DMS53 (cell line): ENCODE measurements around the gene ARHGEF16.

Source experiments
- DNase-seq: peaks from one replicate; lab custom pipeline; 2025; lab: John Stamatoyannopoulos, UW

ARHGEF16 gene

DNA sequence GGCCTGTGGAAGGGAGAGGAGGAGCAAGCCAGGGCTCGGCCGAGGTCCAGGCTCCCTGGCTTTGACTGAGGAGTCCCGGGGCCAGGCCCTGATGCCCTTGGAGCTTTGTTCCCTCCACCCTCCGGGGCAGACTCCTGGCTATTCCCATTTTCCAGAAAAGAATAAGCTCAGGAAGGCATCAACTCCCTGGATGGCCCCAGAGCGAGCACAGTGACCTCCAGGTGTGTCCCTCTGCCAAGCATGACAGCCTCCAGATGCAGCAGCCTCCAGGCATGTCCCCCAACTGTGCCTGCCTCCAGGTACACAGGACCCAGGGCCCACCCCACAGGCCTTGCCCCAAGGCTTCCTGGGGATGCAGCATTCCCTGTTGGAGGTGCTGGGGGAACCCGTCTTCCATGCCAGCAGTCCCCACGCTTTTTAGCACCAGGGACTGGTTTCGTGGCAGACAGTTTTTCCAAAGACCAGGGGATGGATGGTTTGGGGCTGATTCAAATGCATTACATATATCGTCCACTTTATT lies 15.7 kb upstream of the ARHGEF16 start:
- no peak for DNase-seq

GRCh38 chr1:3439346-3440299 lies 14.8 kb upstream of the ARHGEF16 start:
- no peak for DNase-seq

DNA sequence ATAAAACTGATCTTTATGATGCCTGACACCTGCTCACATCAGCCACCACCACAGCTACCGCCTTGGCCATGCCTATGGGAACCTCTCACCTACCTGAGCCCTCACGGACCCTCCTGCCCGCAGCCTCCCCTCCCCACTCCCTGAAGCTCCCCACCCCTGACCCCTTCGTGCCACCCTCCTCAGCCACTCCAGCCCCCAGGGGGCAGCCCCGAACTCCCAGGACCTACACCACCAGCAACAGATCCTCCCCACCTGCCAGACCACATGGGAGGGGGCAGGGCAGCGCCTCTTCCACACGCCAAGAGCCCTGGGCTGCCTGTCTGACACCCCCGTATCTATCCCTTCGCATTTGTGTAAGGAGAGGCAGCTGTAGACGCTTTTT lies 14.2 kb upstream of the ARHGEF16 start:
- no peak for DNase-seq

DNA sequence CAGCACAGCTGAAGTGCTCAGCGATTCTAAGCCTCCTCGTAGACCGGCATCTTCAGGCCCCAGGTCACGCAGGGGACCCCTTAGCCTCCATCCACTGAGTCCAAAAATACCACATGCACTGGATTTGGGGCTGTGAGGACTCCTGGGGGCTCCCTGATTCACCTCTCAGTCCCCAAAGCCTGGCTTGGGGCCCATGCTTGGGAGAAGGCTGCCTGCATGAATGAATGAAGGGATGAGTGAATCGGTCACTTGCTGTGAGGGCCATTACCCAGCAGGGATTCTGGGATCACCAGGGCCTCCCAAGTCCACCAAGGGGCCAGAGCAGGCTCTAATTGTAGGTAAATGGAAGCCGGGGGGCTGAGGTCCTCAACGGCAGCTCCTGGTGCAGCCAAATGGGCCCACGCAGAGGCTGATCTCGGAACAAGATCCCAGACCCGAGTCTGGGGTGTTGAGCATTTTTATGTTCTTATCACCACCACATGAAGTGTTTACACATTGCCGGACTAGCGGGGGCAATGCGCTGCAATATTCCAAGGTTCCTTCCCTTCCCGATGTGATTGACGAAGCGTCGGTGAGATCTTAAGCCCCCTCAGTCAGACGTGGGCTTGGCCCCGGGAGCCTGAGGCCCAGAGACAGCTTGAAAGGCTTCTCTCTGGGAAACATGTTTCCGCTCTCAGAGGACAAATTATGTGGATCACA lies 13.6 kb upstream of the ARHGEF16 start:
- no peak for DNase-seq

- no peak for DNase-seq
Observed at GRCh38 chr1:3441410-3441847, 13.0 kb upstream of the ARHGEF16 start.

- DNase-seq = no peak
Observed at GRCh38 chr1:3441880-3442279, 12.6 kb upstream of the ARHGEF16 start.

GRCh38 chr1:3442331-3442730 lies 12.1 kb upstream of the ARHGEF16 start:
- no peak for DNase-seq

DNA sequence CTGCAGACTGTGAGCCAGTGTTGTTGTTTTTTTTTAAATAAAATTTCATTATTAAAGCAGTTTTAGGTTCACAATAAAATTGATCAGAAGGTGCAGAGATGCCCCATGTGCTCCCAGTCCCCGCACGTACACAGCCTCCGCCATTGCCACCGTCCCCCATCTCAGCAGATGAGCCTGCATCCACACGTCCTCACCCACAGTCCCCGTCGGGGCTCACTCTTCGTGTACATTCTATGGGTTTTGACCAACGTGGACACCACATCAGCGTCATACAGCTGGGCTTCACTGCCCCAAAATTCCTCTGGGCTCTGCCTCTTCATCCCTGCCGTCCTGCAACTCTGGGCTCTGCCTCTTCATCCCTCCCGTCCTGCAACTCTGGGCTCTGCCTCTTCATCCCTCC lies 11.6 kb upstream of the ARHGEF16 start:
- DNase-seq = no peak

DNA sequence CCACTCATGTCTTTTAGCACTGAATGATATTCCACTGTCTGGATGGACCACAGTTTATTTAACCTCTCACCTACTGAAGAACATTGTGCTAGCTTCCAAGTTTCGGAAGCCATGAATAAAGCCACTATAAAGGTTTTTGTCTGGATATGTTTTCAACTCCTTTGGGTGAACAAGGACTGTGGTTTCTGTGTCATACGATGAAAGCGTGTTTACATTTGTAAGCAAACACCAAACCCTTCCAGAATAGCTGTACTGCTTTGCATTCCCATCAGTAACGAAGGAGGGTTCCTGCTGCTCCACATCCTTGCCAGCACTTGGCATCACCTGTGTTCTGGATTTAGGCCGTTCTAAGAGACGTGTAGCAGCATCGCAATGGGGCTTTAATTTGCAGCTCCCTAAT lies 10.7 kb upstream of the ARHGEF16 start:
- no peak for DNase-seq

GRCh38 chr1:3444298-3444697 lies 10.2 kb upstream of the ARHGEF16 start:
- no peak for DNase-seq

DNA sequence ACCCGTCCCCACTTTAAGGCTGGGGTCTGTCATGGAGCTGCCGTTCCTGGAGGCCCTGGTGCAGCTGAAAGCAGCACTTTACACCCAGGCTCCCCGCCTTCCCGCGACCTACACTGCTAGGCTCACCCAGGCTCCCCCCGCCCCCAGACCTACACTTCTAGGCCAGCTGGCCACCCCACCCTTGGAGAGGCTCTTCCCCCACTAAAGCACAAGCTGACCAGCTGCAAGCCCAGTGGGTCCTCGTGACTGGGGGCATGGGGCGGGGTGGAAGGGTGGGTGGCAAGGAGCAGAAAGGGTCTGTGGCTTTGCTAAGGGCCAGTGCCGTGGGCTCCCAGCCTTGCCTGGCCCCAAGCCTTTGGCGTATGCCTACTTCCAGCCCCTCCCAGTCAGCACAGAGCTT lies 9.7 kb upstream of the ARHGEF16 start:
- DNase-seq = no peak

DNA sequence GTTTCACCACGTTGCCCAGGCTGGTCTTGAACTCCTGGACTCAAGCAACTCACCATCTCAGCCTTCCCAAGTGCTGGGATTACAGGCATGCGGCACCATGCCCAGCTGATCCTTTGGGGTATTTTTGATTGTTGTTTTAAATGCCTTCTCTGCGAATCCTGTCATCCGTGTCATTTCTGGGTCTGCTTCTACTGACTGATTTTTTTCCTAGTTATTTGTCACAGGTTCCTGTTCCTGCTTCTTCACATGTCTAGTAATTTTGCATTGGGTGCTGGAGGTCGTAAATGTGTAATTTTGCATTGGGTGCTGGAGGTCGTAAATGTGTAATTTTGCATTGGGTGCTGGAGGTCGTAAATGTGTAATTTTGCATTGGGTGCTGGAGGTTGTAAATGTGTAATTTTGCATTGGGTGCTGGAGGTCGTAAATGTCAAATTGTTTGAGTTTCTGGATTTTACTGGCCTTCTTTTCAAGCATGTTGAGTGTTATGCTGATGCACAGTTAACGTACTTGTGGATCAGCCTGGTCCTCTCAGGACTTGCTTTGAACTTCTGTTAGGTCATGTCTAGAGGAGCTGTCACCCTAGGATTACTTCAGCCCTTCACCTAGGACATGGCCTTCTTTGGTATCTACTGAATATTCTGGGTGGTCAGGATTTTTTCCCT lies 4.1 kb upstream of the ARHGEF16 start:
- DNase-seq = no peak

DNA sequence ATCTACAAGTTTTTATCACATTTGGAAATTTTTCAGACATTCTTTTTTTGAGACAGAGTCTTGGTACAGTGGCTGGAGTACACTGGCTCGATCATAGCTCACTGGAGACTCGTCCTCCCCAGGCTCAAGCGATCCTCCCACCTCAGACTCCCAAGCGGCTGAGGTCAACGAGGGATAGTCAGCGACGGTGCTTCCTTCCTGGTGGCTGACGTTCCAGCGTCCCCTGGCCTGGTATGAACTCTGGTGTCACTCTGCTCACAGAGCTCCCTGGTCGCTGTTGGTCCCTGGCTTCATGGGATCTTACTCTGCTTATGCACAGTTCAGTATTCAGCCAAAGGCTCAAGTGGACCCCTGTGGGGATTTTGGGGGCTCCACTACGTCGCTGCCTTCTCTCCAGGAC lies 3.5 kb upstream of the ARHGEF16 start:
- DNase-seq = no peak

DNA sequence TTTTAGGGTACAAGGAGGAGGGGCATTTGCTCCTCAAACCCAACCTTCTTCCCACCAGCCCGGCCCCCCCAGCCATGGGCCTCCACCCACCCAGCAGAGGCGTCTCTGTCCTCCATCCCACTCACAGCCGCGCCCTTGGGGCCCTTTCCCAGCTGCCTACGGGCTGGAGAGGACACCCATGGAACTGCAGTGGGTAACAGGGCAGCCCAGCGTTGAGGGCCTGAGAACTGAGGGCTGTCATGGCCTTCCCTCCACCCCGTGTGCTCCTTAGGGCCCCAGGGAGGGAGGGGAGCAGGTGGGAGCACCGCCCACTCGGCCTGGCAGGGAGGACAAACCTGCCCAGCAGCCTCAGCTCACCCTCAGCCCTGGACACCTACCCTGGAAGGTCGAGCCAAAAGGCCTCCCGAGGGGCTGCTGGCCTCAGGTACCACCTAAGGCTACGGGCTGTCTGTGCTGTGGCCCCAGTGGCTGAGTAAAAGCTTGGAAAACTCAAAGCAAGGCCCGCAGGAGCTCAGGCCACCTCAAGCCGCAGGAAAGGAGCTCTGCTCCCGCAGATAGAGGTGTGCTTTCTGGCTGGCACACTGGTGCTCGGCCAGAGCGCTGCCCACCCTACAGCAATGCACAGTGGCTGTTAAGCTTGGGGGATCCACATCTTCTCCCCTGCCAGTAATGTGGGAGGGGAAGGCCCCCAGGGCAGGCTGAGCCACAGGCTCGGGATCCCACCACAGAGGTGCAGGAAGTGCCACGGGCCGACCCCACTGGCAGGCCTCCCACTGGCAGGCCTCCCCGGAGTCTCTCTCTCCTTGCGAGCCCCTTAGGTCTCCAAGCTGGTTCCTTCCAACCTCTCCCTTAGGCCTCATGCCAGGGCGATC lies 2.2 kb upstream of the ARHGEF16 start:
- DNase-seq = no peak

- no peak for DNase-seq
Observed at GRCh38 chr1:3452866-3453175, 1.6 kb upstream of the ARHGEF16 start.

DNA sequence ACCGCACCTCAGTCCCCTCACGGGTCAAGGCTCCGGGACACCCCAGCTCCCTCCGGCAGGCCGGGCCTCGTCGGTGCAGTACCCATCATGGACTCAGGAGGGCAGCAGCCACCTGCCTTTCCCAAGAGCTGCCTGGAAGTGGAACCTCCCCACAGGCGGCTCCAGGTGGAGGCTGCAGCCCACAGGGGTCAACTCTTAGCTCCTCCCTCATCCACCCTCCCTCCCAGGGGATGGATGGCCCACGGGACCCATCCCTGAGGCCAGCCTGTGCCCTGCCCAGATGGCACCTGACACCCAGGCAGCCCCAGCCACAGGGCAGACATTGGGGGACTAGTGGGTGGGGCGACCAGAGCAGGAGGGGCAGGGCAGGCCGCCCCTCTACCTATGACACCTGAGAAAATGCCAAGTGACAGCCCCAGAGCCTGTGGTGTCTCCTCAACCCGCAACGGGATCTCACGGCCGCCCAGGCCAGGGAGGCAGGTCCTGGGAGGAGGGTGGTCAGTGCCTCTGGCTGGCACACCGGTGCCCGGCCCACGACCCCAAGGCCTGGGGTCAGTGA lies 1.2 kb upstream of the ARHGEF16 start:
- DNase-seq = peak; percentile 90

DNA sequence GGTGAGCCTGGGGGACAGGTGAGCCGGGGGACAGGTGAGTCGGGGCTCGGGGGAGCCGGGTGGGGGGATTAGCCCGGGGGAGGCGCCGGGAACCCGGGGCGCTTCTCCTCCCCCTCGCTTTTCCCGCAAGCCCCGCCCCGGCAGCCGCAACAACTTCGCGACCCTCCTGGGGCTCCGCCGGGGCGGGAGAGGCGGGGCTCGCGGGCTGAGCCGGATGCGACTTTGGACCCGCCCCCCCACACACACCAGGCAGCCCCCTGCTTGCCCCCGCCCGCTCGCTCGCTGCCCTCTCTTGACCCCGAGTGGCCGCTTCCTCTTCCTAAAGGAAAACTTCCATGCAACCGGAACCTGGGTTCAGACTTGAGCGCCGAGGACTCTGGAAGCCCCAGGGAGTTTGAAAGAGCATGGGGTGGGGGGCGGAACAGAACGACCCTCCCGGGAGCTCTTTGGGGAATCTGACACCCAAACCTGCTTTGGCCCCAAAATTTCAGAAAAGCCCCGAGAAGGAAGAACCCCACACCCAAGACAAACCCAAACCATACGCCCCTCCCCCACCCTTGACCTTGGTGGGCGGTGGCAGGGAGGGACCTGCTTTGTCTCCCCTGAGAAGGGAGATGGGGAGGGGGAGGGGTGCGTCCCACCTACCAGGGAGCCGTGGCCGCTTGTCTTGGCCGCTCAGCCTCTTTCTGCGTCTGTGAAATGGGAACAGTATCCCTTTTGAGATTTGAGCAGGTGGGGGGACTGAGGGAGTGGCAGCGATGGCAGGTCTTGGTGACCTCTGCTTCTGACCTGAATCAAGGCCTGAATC lies 550 bp downstream of the ARHGEF16 start:
- peak; percentile 80 for DNase-seq

- DNase-seq = no peak
Observed at GRCh38 chr1:3455670-3456448, 1.4 kb downstream of the ARHGEF16 start.

DNA sequence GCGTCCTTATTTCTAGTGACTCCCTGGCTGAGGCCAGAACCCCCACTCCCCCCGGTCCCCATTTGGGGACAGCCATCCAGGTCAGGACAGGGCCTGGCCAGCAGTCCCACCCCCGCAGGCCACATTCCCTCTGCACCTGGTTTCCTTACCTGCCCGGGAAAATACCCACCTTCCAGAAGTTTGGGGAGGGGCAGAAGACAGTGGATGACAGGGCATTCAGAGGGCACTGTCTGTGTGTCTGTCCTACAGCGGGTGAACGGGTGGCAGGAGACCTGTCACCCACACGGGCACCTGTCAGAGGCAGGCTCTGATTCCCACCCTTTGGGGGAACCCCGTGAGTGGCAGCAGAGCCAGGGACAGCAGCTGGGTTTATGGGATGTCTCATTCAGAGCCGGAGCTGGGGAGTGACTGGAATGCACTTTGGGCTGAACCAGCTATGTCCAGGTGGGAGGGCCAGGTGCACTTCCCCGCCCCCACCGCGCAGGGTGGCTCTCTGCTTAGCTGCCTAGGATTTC lies 2.0 kb downstream of the ARHGEF16 start:
- no peak for DNase-seq
